Stimulated activated naive CD8-positive, alpha-beta T cell treated with anti-CD3 and anti-CD28 coated beads, Interleukin-15, amount 100 ng/mL, for 72 hours (primary cell): ENCODE measurements around the gene MCM5.
A peak's percentile ranks its signal among the peaks of the same experiment; 100 is the strongest.

Experiments used
- ATAC-seq: fragments of 150-1000 bp; cut with Tn5 transposase; 2 replicates; pipeline ENCODE4 v1.10.0; 2021; ENCODE audit warnings: mild to moderate bottlenecking, moderate library complexity
- DNase-seq, 2 donors: peaks; one replicate each; pipeline ENCODE4 v3.0.0; 2021 to 2022
- H3K27ac Mint-ChIP-seq, 2 donors: one replicate each; pipeline ENCODE4 v1.8.0; 2022; ENCODE audit warnings: mild to moderate bottlenecking in 2 of 2, mixed read lengths in 2 of 2, moderate library complexity in 2 of 2
- H3K27me3 Mint-ChIP-seq: one replicate; pipeline ENCODE4 v1.8.0; 2022; ENCODE audit warnings: mixed read lengths
- H3K4me1 Mint-ChIP-seq: one replicate; pipeline ENCODE4 v1.8.0; 2022; ENCODE audit warnings: mild to moderate bottlenecking, mixed read lengths
- H3K4me3 Mint-ChIP-seq, 2 donors: one replicate each; pipeline ENCODE4 v1.8.0; 2022; ENCODE audit warnings: mild to moderate bottlenecking in 2 of 2, mixed read lengths in 2 of 2, moderate library complexity in 1 of 2
- H3K9me3 Mint-ChIP-seq, 2 donors: one replicate each; pipeline ENCODE4 v1.8.0; 2022; ENCODE audit warnings: mixed read lengths in 2 of 2

The MCM5 gene

DNA sequence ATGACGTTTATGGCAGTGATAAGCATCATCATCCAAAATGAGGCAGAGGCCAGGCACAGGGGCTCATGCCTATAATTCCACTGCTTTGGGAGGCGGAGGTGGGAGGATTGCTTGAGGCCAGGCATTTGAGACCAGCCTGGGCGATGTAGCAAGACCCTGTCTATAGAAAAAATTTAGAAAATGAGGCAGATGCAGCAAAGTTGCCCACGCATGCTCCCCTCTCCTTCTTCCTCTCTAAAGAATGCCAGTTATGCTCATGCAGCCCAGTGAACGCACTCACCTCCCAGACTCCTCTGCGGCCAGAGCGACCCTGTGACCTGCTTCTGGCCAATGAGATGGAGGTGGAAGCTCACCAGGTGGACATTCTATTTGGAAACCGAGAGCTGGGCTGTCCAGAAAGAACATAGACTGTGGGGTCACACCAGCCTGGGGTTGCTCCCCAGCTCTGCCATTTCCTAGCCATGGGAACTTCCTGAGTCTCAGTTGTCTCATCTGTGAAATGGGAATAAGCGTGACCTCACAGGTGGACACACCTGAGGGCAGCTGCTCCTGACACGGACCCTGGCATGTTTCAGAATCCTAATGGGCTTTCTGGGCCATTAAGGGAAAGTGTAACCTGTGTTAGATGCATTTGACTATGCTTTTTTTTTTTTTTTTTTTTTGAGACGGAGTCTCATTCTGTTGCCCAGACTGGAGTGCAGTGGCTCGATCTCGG lies 44.9 kb downstream of the MCM5 start:
- no peak for DNase-seq
- Mint-ChIP-seq H3K4me3 (no peak overlapping the region), H3K9me3 (no peaks in the 10 kb centered on the region), H3K27me3 (no peaks in the 10 kb centered on the region), H3K4me1 (no peaks in the 10 kb centered on the region), H3K27ac (peak overlapping the region in 1 of 2 donors; percentile 9)
- ATAC-seq: no peak

DNA sequence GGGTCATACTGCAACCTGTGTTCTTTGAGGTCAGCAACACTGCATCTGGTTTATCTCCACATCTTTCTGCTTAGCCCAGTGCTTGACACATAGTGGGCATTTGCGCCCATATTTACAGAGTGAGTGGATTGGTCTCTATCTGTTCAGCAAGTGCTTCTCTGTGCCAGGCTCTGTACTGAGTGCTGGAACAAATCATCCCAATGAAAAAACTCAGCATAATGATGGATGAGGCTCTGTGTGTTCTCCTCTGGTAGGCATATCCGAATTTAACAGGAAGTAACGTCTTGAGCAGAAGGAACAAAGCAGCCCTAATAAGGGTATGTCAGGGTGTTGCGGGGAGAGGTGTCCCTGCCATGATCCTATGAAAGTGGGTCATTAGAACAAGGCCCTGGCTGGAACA lies 46.0 kb downstream of the MCM5 start:
- no peaks in the 10 kb centered on the region for H3K27me3 Mint-ChIP-seq
- no peak overlapping the region for H3K27ac Mint-ChIP-seq
- H3K4me3 Mint-ChIP-seq: no peak overlapping the region
- ATAC-seq: no peak
- H3K9me3 Mint-ChIP-seq: no peaks in the 10 kb centered on the region
- no peaks in the 10 kb centered on the region for H3K4me1 Mint-ChIP-seq
- DNase-seq: no peak

DNA sequence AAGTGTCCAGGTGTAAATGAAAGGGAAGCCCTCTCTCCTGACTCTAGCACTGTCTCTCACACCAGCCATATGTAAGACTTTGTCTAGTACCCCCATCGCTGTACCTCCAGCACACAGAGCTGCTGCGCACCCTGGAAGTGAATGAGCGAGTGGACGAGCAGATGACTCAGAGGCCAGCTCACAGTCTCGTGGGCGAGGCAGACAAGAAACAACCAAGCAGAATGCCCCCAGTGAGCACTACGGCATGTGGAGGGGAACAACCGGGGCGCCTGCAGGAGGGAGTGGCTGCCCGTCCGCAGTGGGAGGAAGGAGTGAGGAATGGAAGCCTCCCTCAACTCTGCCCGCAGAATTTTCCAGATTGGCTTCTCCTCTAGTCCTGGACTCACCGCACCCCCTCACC lies 46.4 kb downstream of the MCM5 start:
- H3K9me3 Mint-ChIP-seq: no peaks in the 10 kb centered on the region
- H3K4me1 Mint-ChIP-seq: no peaks in the 10 kb centered on the region
- ATAC-seq (no peak), DNase-seq (no peak)
- H3K27me3 Mint-ChIP-seq: no peaks in the 10 kb centered on the region
- no peak overlapping the region for H3K27ac Mint-ChIP-seq
- no peak overlapping the region for H3K4me3 Mint-ChIP-seq

DNA sequence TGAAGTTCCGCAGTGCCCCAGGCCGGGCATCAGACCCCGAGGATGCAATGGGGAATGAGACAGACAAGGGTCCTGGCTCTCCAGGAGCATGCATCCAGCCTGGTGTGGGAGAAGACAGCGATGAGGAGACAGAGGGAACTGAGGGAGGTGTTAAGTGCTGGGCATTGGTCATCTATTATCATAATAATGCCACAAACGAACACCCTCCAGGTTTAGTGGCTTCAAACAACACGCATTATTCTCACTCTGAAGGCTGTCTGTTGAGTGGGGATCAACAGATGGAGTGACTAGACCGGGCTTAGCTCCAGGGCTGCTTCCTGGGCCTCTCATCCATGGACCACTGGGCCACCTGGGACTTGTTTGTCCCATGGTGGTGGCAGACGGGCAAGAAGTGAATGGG lies 48.6 kb downstream of the MCM5 start:
- no peaks in the 10 kb centered on the region for H3K9me3 Mint-ChIP-seq
- H3K27me3 Mint-ChIP-seq: no peaks in the 10 kb centered on the region
- no peak for ATAC-seq
- H3K27ac Mint-ChIP-seq: peak overlapping the region in 1 of 2 donors; percentile 44
- H3K4me1 Mint-ChIP-seq: no peaks in the 10 kb centered on the region
- no peak for DNase-seq
- H3K4me3 Mint-ChIP-seq: no peak overlapping the region

DNA sequence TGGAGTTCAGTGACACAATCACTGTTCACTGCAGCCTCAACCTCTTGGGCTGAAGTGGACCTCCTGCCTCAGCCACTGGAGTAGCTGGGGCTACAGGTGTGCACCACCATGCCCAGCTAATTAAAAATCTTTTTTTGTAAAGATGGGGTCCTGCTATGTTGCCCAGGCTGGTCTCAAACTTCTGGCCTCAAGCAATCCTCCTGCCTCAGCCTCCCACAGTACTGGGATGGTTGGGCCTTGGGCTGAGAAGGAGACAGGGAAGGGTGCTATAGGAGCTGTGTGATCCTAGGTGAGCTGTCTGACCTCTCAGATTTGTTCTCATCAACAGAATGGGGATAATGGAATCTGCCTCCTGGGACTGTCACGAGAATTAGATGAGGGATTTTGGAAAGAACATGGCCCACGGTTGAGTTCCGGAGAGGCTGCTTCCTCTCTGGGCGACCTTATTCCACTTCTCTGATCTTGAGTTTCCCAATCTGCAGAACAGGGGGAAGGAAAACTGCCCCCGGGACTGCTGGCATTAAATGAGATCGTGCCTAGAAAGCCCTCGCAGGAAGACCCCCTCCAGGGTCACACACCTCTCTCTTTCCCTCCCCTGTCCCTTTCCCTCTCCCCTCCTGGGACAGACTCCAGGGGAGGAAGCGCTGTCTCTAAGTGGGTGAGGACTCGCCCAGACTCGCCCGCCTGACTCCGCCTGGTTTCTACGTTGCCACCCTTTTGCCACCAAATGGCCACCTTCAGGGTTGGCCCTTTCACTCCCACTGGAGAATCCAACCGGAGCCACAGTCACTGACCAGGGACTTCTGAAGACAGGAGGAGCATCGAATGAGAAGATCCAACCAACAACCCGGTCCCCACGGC lies 50.1 kb downstream of the MCM5 start:
- Mint-ChIP-seq H3K27ac (peak overlapping the region; percentile 23 to 71), H3K9me3 (no peaks in the 10 kb centered on the region), H3K4me3 (no peak overlapping the region), H3K27me3 (no peaks in the 10 kb centered on the region), H3K4me1 (no peaks in the 10 kb centered on the region)
- DNase-seq (no peak), ATAC-seq (no peak)

DNA sequence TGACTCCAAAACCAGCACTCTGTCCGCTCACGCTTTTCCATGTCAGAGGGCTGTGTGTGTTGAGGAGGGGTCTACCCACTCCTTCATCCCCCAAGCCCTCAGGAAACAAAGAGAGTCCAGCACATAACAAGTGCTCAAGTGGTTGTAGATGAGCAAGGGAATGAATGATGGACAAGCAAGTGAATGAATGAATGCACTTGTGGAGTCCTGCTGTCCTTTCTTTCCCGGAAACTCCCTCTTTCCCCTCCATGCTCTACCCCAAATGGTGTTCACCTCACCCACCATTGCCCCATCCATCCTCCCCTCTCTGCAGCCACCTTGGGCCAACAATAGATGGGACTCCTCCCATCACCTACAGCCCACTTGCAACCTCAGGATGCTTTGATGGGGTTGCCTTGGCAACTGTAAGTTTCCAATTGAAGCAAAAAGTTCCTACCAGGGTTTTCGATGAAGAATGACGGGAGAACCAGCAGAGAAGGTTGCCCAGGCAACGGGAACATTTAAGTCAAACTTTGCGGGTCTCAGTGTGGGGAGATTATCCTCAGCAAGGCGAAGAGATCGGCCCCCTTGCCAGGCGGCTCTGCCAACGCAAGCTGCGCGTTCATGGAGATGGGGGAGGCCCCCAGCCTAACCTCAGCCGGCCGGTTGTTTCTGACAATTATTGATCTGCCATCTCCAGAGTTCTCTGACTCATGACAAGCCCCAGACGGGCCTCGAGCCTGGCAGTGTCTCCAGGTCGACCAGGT lies 51.1 kb downstream of the MCM5 start:
- Mint-ChIP-seq H3K4me1 (no peaks in the 10 kb centered on the region), H3K9me3 (no peaks in the 10 kb centered on the region), H3K27me3 (no peaks in the 10 kb centered on the region), H3K4me3 (no peak overlapping the region), H3K27ac (peak overlapping the region in 1 of 2 donors; percentile 19)
- no peak for ATAC-seq
- DNase-seq: no peak

DNA sequence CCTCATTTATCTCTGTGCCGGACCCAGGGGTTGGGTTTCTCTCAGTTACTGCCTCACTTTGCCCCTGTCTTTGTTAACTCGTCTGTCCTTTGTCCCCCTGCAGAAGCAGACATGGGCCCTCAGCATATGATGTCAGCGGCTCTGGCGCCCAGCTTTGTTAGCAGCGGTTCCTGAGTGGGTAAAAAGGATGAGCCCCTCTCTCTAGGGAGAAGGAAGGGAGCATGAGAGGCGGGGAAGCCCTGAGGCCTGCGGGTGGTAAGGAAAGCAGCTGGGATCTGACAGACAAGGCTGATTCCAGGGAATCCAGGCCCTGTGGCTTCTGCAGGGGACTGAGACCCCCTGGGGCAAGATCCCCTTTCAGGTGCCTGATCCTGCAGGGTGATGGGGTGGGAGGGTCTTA lies 51.7 kb downstream of the MCM5 start:
- Mint-ChIP-seq H3K27me3 (no peaks in the 10 kb centered on the region), H3K9me3 (no peaks in the 10 kb centered on the region), H3K4me3 (no peak overlapping the region), H3K4me1 (no peaks in the 10 kb centered on the region), H3K27ac (peak overlapping the region in 1 of 2 donors; percentile 45)
- ATAC-seq: no peak
- DNase-seq: no peak

DNA sequence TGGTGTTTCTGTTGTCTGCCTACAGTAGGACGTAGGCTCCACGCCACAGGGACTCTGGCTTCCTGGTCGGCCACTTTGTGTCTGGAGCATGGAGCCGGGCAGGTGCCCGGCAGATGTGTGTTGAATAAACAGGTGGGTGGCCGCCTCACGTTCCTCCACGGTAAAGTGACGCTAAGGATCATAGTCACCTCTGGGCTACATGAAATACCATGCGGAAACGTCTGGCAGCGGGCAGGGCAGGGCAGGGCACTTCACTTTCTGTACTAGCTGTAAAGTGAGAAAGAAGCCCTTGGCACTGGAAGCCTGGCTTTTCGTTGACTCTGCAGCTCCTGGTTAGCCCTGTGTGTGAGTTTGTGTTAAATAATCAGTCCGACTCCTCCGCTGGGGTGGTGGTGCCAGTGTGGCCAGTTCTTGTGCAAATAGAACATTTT lies 52.4 kb downstream of the MCM5 start:
- H3K4me3 Mint-ChIP-seq: no peak overlapping the region
- ATAC-seq: no peak
- DNase-seq: no peak
- H3K27ac Mint-ChIP-seq: no peak overlapping the region
- H3K9me3 Mint-ChIP-seq: no peaks in the 10 kb centered on the region
- no peaks in the 10 kb centered on the region for H3K4me1 Mint-ChIP-seq
- H3K27me3 Mint-ChIP-seq: no peaks in the 10 kb centered on the region

DNA sequence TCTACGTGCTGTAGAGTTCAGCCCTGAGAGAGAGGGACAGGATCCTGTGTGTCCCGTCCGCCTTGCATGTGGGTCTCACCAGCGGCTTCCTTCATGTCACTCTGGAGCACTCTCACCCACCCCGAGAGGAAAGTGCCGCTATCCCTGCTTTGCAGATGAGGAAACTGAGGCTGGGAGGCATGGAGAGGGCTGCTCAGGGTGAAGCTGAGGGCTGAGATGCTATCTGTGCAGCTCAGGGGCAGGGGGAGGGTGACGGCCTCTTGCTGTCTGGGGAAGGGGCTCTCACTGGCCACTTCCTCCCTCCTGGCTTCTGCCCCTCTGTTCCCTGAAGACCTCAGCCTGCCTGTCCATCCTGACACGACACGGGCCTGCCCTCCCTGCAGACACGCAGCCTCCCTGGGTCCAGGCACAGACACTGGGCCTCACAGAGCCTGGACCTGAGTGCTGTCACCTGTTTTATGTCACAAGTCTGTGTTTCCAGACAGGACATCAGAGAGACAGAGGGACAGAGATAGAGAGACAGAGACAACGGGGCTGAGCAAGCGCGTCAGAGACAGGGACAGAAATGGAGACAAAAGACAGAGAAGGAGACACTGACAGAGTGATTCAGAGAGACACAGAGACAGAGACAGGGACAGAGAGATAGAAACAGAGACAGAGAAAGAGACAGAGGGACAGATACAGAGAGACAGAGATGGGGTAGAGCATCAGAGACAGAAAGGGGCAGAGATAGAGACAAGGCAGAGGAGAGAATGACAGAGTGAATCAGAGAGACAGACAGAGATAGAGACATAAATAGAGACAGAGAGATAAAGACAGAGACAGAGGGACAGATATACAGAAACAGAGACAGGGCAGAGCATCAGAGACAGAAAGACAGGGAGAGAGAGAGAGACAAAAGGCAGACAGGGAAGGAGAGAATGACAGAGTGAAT lies 53.1 kb downstream of the MCM5 start:
- ATAC-seq (no peak), DNase-seq (no peak)
- H3K4me3 Mint-ChIP-seq: no peak overlapping the region
- H3K9me3 Mint-ChIP-seq: no peaks in the 10 kb centered on the region
- peak overlapping the region in 1 of 2 donors; percentile 8 for H3K27ac Mint-ChIP-seq
- H3K4me1 Mint-ChIP-seq: no peaks in the 10 kb centered on the region
- H3K27me3 Mint-ChIP-seq: no peaks in the 10 kb centered on the region

DNA sequence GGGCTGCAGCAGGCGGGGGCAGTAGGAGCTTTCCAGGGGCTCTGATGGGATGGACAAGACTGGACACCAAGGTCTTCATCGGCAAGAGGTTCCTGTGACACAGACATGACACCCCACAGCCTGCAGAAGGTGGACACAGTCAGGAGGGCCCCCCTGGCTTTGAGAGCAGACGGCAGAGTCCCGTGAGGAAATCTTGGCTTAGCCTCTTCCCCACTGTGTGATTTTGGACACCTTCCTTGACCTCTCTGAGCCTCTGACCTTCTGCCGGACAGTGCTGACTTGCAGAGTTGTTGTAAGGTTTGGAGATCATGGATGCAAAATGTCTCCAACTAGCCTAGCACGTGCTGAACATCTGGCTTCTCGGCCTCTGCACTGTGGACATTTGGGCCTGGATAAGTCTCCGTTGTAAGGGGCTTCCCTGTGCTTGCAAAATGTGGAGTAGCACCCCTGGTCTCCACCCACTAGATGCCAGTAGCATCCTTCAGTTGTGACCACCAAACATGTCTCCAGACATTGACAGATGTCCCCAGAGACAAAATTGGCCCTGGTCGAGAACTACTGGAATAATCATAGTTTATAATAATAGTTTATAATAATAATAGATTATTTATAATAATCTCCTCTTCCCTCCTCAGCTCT lies 54.6 kb downstream of the MCM5 start:
- Mint-ChIP-seq H3K27ac (no peak overlapping the region), H3K4me3 (no peak overlapping the region), H3K9me3 (no peaks in the 10 kb centered on the region), H3K27me3 (no peaks in the 10 kb centered on the region), H3K4me1 (no peaks in the 10 kb centered on the region)
- no peak for ATAC-seq
- no peak for DNase-seq

DNA sequence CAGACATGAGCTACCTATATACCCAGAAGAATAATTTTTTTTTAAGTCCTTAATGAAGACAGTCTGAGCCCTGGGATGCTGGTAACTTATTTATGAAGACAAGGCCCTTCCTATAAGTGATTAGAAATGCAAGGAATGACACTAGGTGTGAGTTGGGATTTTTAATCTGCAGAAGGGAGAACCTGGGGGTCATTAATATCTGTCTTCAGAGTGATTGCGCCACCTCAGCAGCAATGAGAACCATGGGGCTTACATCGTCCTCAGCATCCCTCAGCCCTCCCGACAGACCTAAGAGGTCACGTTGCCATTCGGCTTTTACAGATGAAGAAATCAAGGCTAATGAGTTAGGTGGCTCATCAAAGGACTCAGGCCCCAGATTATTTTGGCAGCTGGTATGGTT lies 55.6 kb downstream of the MCM5 start:
- Mint-ChIP-seq H3K27ac (no peak overlapping the region), H3K9me3 (no peaks in the 10 kb centered on the region), H3K27me3 (no peaks in the 10 kb centered on the region), H3K4me1 (no peaks in the 10 kb centered on the region), H3K4me3 (no peak overlapping the region)
- DNase-seq (no peak), ATAC-seq (no peak)

DNA sequence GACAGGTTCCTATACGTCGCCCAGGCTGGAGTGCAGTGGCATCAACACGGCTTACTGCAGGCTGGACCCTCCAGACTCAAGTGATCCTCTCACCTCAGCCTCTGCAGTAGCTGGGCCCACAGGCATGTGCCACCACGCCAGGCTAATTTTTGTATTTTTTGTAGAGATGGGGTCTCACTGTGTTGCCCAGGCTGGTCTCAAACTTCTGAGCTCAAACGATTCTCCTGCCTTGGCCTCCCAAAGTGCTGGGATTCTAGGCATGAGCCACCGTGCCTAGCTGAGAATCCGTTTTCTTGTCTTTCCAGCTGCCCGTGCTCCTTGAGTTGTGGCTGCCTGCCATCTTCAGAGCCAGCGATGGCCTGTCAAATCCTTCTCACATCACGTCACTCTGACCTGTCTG lies 56.8 kb downstream of the MCM5 start:
- no peak for DNase-seq
- no peak overlapping the region for H3K27ac Mint-ChIP-seq
- H3K4me3 Mint-ChIP-seq: no peak overlapping the region
- H3K9me3 Mint-ChIP-seq: no peaks in the 10 kb centered on the region
- ATAC-seq: no peak
- no peaks in the 10 kb centered on the region for H3K4me1 Mint-ChIP-seq
- no peaks in the 10 kb centered on the region for H3K27me3 Mint-ChIP-seq

DNA sequence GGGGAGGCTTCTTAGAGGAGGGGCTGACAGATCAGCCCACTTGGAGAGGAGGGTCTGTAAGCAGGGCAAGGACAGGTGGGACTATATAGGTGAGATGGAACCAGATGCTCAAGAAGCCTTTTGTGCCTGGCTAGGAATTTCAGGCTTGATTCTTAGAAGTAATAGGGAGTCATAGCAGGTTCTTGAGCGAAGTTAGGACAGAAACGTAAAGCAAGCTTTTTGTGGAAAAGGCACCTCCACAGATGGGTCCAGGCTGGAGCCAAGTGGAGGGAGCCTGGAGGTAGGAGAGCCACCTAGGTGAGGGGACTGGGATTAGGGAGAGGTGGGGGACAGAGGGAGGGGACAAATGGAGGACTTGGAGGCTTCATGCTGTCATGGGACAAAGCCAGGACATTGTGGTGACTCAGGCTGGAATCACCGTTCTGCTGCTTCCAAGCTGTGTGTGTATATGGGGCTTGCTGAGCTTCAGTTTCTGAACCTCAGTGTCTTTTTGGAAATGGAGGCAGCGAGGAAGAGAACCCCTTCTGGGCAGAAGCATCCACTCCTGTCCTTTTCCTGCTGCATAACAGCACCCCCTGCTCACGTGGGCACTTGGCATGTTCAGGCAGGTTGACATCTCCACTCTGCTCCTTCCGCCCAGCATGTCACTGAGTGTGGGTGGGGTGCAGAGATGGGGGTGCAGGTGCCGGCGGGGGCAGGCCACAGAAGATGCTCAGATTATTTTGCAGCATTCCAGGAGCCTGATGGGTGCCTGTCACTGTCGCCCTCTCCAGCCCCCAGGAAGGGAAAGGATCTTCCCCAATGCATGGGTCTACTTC lies 58.0 kb downstream of the MCM5 start:
- no peaks in the 10 kb centered on the region for H3K27me3 Mint-ChIP-seq
- no peak overlapping the region for H3K4me3 Mint-ChIP-seq
- H3K9me3 Mint-ChIP-seq: no peaks in the 10 kb centered on the region
- no peak overlapping the region for H3K27ac Mint-ChIP-seq
- no peaks in the 10 kb centered on the region for H3K4me1 Mint-ChIP-seq
- ATAC-seq: no peak
- no peak for DNase-seq
